SK-N-SH (cell line): ENCODE data around the gene CNIH3. TPM values are rescaled to one million over a fixed set of nuclear protein-coding genes. Genes with fewer than 3 reads are reported as not detected.

Experiments
- CTCF ChIA-PET: fragments of 300-600, 350-600 bp; formaldehyde crosslinking; extraction: SDS; loops from one replicate; lab custom pipeline; 2021; lab: Yijun Ruan, JAX
- POLR2A ChIA-PET: fragments of 350-600 bp; sonication (Branson Sonifier 250); formaldehyde crosslinking; extraction: SDS; loops from one replicate; lab custom pipeline; 2020; ENCODE audit warnings: antibody characterized with exemption, inconsistent platforms; lab: Yijun Ruan, JAX
- DNase-seq: peaks from one replicate; pipeline ENCODE4 v3.0.0; 2012
- H2AFZ ChIP-seq: fragments of 200-600 bp; sonication (generic); 2 replicates; pipeline ENCODE4 v1.8.1; 2016; ENCODE audit warnings: antibody characterized with exemption, mild to moderate bottlenecking, low read depth
- H3F3A ChIP-seq: fragments of 200-600 bp; sonication (generic); replicated peaks from 2 replicates; pipeline ENCODE3; 2016; ENCODE audit warnings: antibody characterized with exemption, mild to moderate bottlenecking; ENCODE audit not compliant: insufficient read depth
- H3K27ac ChIP-seq, 2 experiments: fragments of 200-500 bp in 1 of 2; fragments of 200-600 bp in 1 of 2; sonication (Bioruptor generic) in 1 of 2; sonication (generic), shearing (Covaris generic) in 1 of 2; 2 replicates each; pipeline versions ENCODE4 v1.5.1 to v1.6.1; 2014 to 2016; ENCODE audit warnings: low read depth in 2 of 2, inconsistent platforms in 1 of 2, low read length in 1 of 2, mild to moderate bottlenecking in 1 of 2, mixed read lengths in 1 of 2
- H3K27me3 ChIP-seq: fragments of 200-600 bp; sonication (generic), shearing (Covaris generic); 2 replicates; pipeline ENCODE4 v1.6.1; 2016; ENCODE audit warnings: mixed run types; ENCODE audit not compliant: insufficient read depth
- H3K36me3 ChIP-seq, 2 experiments: fragments of 200-500 bp in 1 of 2; fragments of 200-600 bp in 1 of 2; sonication (Bioruptor generic) in 1 of 2; sonication (generic) in 1 of 2; replicated peaks in 1 of 2; 2 replicates each; pipeline versions ENCODE3 to v1.5.1; 2014 to 2016; ENCODE audit warnings: low read length in 1 of 2, mild to moderate bottlenecking in 1 of 2; ENCODE audit not compliant: insufficient read depth in 2 of 2, control insufficient read depth in 1 of 2
- H3K4me1 ChIP-seq, 2 experiments: fragments of 200-500 bp in 1 of 2; fragments of 200-600 bp in 1 of 2; sonication (Bioruptor generic) in 1 of 2; sonication (generic), shearing (Covaris generic) in 1 of 2; 2 replicates each; pipeline versions ENCODE4 v1.5.1 to v1.6.1; 2014 to 2016; ENCODE audit warnings: low read depth in 1 of 2, low read length in 1 of 2, mixed run types in 1 of 2; ENCODE audit not compliant: insufficient read depth in 2 of 2, control insufficient read depth in 1 of 2
- H3K4me2 ChIP-seq: fragments of 200-600 bp; sonication (generic), shearing (Covaris generic); 2 replicates; pipeline ENCODE4 v1.6.1; 2017; ENCODE audit warnings: mixed run types
- H3K4me3 ChIP-seq, 2 experiments: fragments of 200-500 bp in 1 of 2; fragments of 200-600 bp in 1 of 2; sonication (Bioruptor generic) in 1 of 2; sonication (generic), shearing (Covaris generic) in 1 of 2; 2 replicates each; pipeline versions ENCODE4 v1.5.1 to v1.8.1; 2014 to 2016; ENCODE audit warnings: low read depth in 2 of 2, inconsistent platforms in 1 of 2, low read length in 1 of 2, mild to moderate bottlenecking in 1 of 2, mixed read lengths in 1 of 2, moderate library complexity in 1 of 2
- H3K79me2 ChIP-seq: fragments of 200-600 bp; sonication (generic); 2 replicates; pipeline ENCODE4 v1.8.1; 2017; ENCODE audit warnings: mild to moderate bottlenecking; ENCODE audit not compliant: insufficient read depth
- H3K9ac ChIP-seq: fragments of 200-600 bp; sonication (generic); 2 replicates; pipeline ENCODE4 v1.6.1; 2017; ENCODE audit warnings: mixed run types
- H3K9me2 ChIP-seq: fragments of 200-600 bp; sonication (generic); 2 replicates; pipeline ENCODE4 v1.6.1; 2017; ENCODE audit warnings: mixed run types
- H3K9me3 ChIP-seq: fragments of 200-600 bp; sonication (generic); 2 replicates; pipeline ENCODE4 v1.6.1; 2017; ENCODE audit warnings: mixed run types, mild to moderate bottlenecking, moderate library complexity
- H4K20me1 ChIP-seq: fragments of 200-600 bp; sonication (generic); 2 replicates; pipeline ENCODE4 v1.6.1; 2017; ENCODE audit warnings: mild to moderate bottlenecking, mixed run types; ENCODE audit not compliant: insufficient read depth
- CHD2 ChIP-seq: fragments of 150-350 bp; IDR thresholded peaks from 2 replicates; pipeline ENCODE4 v1.6.1; 2018; ENCODE audit warnings: low read length; ENCODE audit not compliant: partially characterized antibody
- EP300 ChIP-seq, 2 experiments: IDR thresholded peaks; 2 replicates each; pipeline versions ENCODE4 v1.4.0 to v1.6.1; 2012; ENCODE audit warnings: borderline replicate concordance in 1 of 2, low read depth in 1 of 2, low read length in 1 of 2
- GATA2 ChIP-seq: sonication (generic); formaldehyde crosslinking; IDR thresholded peaks from 2 replicates; pipeline ENCODE4 v1.5.0; 2020; ENCODE audit warnings: mild to moderate bottlenecking, missing genetic modification reagents
- NRF1 ChIP-seq: IDR thresholded peaks from 2 replicates; pipeline ENCODE4 v1.6.1; 2012; ENCODE audit warnings: low read depth, mild to moderate bottlenecking, low read length
- POLR2AphosphoS5 ChIP-seq: IDR thresholded peaks from 2 replicates; pipeline ENCODE4 v1.6.1; 2012; ENCODE audit warnings: low read depth, low read length
- RCOR1 ChIP-seq: fragments of 150-350 bp; IDR thresholded peaks from 2 replicates; pipeline ENCODE4 v1.6.1; 2017; ENCODE audit warnings: antibody characterized with exemption, low read length
- REST ChIP-seq: IDR thresholded peaks from 2 replicates; pipeline ENCODE4 v1.6.1; 2012; ENCODE audit warnings: mild to moderate bottlenecking, low read depth, low read length, moderate library complexity
- RFX5 ChIP-seq: IDR thresholded peaks from 2 replicates; pipeline ENCODE4 v1.6.1; 2012; ENCODE audit warnings: mild to moderate bottlenecking, improper control_type of control experiment, low read length
- RXRA ChIP-seq: IDR thresholded peaks from 2 replicates; pipeline ENCODE4 v1.4.0; 2012; ENCODE audit warnings: low read depth, mild to moderate bottlenecking, borderline replicate concordance
- TAF1 ChIP-seq: IDR thresholded peaks from 2 replicates; pipeline ENCODE4 v1.6.1; 2012; ENCODE audit warnings: low read depth, mild to moderate bottlenecking, low read length, moderate library complexity, borderline replicate concordance
- WGBS: methylation state at CpG from one replicate; pipeline ENCODE4 v1.1.6; 2017; ENCODE audit warnings: low lambda C conversion rate; 5-methylcytosine and 5-hydroxymethylcytosine counted together
- polyA plus RNA-seq, 3 experiments: library from polyadenylated mRNA; depleted of rRNA; stranded (reverse); fragments of >200 nt; gene quantifications; 2 replicates each; pipeline ENCODE4 v1.2.3, GENCODE V29; 2012
- TF ChIP-seq, protein P1 (sequence below): IDR thresholded peaks from 2 replicates; pipeline ENCODE4 v1.4.0; 2012; ENCODE audit warnings: low read depth, borderline replicate concordance
- TF ChIP-seq, protein P2 (sequence below): IDR thresholded peaks from 2 replicates; pipeline ENCODE4 v1.4.0; 2012; ENCODE audit warnings: low read depth
- TF ChIP-seq, protein P3 (sequence below): IDR thresholded peaks from 2 replicates; pipeline ENCODE4; 2012
- TF ChIP-seq, protein P4 (sequence below): fragments of 200-600 bp; sonication (generic); IDR thresholded peaks from 2 replicates; pipeline ENCODE4 v1.6.1; 2017; ENCODE audit warnings: antibody characterized with exemption, mild to moderate bottlenecking, moderate library complexity

Gene CNIH3
- polyA plus RNA-seq, 1 of the 3 experiments (the other 2 are of a cell fraction), result 18.8 TPM

DNA sequence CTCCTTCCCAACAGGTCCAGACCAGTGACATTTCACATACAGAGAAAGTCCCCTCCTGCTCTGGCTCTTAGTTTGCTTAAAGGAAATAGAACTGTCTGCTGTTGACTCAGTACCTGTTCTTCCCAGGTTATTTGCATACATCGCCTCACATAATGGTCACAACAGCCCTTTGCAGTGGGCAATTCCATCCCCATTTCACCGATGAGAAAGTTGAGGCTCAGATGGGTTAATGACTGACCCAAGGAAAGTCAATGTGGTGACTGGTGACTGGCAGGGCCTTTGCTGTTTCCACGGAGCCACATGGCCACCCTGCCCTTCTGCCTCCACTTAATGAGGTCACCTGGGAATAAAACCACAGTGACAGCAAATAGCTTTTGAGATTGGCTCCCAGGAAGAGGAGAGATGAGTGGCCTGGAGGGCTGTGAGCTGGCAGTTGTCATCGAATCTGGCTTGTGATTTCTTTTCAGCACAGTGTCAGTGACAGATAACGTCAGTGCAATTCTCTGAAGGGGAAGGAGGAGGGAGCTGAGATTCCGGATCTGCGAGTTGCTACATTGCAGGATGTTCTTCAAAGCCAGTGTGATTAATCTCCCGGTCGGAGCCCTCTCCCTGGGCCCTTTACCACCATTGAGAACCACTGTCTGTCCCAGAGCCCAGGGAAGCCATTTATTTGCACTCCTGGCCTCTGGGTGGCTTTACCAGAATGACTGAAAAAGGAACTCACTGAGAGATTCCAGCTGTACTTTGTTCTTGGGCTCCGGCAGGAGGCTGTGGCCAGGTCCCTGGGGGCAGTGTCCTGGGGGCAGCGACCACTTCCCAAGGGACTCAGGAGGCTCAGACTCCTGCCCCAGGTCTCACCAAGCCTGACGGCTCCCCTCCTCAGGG lies 117.2 kb downstream of the CNIH3 start:
- ChIA-PET CTCF (interaction anchor here (1.1 to 1.7 kb wide), 5 partner anchors 12 to 189 kb away, joined by 3 to 6 read pairs (median 4); no protein-coding TSS in a partner anchor), POLR2A (interaction anchor here (1.0 kb wide), 1 partner anchor 9 kb away, joined by 3 read pairs; no protein-coding TSS in a partner anchor)
- no peak overlapping the region for H3K4me2 ChIP-seq
- H2AFZ ChIP-seq, result no peak overlapping the region
- peaks cover 0 to 16% of the 10 kb centered on the region in 2 experiments; a peak in 1 of 4 replicates for H3K4me1 ChIP-seq
- peaks cover 5 to 14% of the 10 kb centered on the region in 2 experiments for H3K36me3 ChIP-seq
- peak overlapping the region in 1 of 2 experiments; percentile 39; a peak in 2 of 4 replicates for H3K27ac ChIP-seq
- H3K9me2 ChIP-seq, result no peaks in the 10 kb centered on the region
- TF ChIP-seq CHD2 (peak; percentile 24), EP300 (IDR thresholded peaks at IDR 0.05; ENCODE audit: borderline replicate concordance in 1 of 2, low read depth in 1 of 2, low read length in 1 of 2) (peak in 1 of 2 experiments; percentile 29; a peak in 1 of 4 replicates), RFX5 (peak; percentile 79; the same call in 1 of the 2 replicates), GATA2 (CRISPR knock-in tag) (peak; percentile 71)
- TF ChIP-seq, protein P1, sequence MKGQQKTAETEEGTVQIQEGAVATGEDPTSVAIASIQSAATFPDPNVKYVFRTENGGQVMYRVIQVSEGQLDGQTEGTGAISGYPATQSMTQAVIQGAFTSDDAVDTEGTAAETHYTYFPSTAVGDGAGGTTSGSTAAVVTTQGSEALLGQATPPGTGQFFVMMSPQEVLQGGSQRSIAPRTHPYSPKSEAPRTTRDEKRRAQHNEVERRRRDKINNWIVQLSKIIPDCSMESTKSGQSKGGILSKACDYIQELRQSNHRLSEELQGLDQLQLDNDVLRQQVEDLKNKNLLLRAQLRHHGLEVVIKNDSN, result no peak
- TF ChIP-seq, protein P2, sequence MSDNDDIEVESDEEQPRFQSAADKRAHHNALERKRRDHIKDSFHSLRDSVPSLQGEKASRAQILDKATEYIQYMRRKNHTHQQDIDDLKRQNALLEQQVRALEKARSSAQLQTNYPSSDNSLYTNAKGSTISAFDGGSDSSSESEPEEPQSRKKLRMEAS, result no peak
- TF ChIP-seq, protein P3, sequence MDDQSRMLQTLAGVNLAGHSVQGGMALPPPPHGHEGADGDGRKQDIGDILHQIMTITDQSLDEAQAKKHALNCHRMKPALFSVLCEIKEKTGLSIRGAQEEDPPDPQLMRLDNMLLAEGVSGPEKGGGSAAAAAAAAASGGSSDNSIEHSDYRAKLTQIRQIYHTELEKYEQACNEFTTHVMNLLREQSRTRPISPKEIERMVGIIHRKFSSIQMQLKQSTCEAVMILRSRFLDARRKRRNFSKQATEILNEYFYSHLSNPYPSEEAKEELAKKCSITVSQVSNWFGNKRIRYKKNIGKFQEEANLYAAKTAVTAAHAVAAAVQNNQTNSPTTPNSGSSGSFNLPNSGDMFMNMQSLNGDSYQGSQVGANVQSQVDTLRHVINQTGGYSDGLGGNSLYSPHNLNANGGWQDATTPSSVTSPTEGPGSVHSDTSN, result peak; percentile 52
- peak; percentile 73 for DNase-seq
- no peaks in the 10 kb centered on the region for H3K27me3 ChIP-seq
- H3K9me3 ChIP-seq, result no peaks in the 10 kb centered on the region
- no peak overlapping the region for H3K9ac ChIP-seq
- H3K79me2 ChIP-seq, result no peaks in the 10 kb centered on the region
- no peak overlapping the region for H3K4me3 ChIP-seq
- 44% methylated on average over 9 of the region's 12 CpGs for WGBS
- H3F3A ChIP-seq, result no peaks in the 10 kb centered on the region
- no peaks in the 10 kb centered on the region for H4K20me1 ChIP-seq

- 91% methylated on average over 8 of the region's 13 CpGs for WGBS
- no peak overlapping the region for H3K27ac ChIP-seq
- TF ChIP-seq NRF1 (no peak), REST (no peak), TAF1 (no peak), RCOR1 (no peak), EP300 (IDR thresholded peaks at IDR 0.05; ENCODE audit: borderline replicate concordance in 1 of 2, low read depth in 1 of 2, low read length in 1 of 2) (no peak), RXRA (no peak), CHD2 (no peak), POLR2AphosphoS5 (no peak)
- TF ChIP-seq, protein P4, sequence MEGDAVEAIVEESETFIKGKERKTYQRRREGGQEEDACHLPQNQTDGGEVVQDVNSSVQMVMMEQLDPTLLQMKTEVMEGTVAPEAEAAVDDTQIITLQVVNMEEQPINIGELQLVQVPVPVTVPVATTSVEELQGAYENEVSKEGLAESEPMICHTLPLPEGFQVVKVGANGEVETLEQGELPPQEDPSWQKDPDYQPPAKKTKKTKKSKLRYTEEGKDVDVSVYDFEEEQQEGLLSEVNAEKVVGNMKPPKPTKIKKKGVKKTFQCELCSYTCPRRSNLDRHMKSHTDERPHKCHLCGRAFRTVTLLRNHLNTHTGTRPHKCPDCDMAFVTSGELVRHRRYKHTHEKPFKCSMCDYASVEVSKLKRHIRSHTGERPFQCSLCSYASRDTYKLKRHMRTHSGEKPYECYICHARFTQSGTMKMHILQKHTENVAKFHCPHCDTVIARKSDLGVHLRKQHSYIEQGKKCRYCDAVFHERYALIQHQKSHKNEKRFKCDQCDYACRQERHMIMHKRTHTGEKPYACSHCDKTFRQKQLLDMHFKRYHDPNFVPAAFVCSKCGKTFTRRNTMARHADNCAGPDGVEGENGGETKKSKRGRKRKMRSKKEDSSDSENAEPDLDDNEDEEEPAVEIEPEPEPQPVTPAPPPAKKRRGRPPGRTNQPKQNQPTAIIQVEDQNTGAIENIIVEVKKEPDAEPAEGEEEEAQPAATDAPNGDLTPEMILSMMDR, result no peak
Observed at GRCh38 chr1:224734261-224734935, 118.3 kb downstream of the CNIH3 start.

More at GRCh38 chr1:224734261-224734935, 118.3 kb downstream of the CNIH3 start:
- Histone ChIP-seq H3K4me3 (no peak overlapping the region), H3K27me3 (no peaks in the 10 kb centered on the region), H3K9me2 (no peaks in the 10 kb centered on the region), H3K9me3 (no peaks in the 10 kb centered on the region), H3K36me3 (peaks cover 5 to 17% of the 10 kb centered on the region in 2 experiments), H3K4me1 (peaks cover 0 to 16% of the 10 kb centered on the region in 2 experiments; a peak in 1 of 4 replicates), H4K20me1 (no peaks in the 10 kb centered on the region), H3K9ac (no peak overlapping the region), H3K79me2 (no peaks in the 10 kb centered on the region), H3F3A (no peaks in the 10 kb centered on the region), H3K4me2 (no peak overlapping the region), H2AFZ (no peak overlapping the region)
- ChIA-PET CTCF (interaction anchor here (1.4 to 1.7 kb wide), 3 partner anchors 20 to 188 kb away, joined by 3 to 6 read pairs (median 4); no protein-coding TSS in a partner anchor), POLR2A (interaction anchor here (0.6 kb wide), 1 partner anchor 1006 kb away, joined by 3 read pairs; no protein-coding TSS in a partner anchor)
- no peak for DNase-seq
